GM12864 (cell line): Measurements from ENCODE around the gene STPG1.

Experiments
- DNase-seq: peaks from one replicate; pipeline ENCODE4 v3.0.0-alpha.2; 2011; ENCODE audit warnings: low read depth
- H3K4me3 ChIP-seq: 2 replicates; pipeline ENCODE4 v1.5.1; 2011; ENCODE audit warnings: mild to moderate bottlenecking, low read depth, low read length, control low read depth
- TF ChIP-seq, protein P1 (sequence below): IDR thresholded peaks from 2 replicates; pipeline ENCODE4 v1.5.1; 2011; ENCODE audit warnings: low read depth, mild to moderate bottlenecking, moderate library complexity, low read length, control low read depth, inconsistent platforms; ENCODE audit errors: missing control alignments

The STPG1 gene

DNA sequence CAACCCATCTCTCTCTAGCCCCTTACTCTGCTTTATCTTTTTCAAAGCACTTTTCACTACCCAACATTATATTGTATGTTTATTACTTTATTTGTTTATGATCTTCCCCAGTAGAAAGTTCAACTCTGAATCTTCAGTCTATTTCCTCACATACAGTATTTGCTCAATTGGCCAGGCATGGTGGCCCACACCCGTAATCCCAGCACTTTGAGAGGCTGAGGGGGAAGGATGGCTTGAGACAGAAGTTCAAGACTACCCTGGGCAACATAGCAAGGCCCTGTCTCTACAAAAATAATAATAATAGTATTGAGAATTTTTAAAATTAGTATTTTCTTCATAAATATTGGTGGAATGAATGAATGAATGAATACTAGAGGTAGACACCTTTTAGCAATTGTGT, 1.2 kb downstream of the STPG1 start:
- TF ChIP-seq, protein P1, sequence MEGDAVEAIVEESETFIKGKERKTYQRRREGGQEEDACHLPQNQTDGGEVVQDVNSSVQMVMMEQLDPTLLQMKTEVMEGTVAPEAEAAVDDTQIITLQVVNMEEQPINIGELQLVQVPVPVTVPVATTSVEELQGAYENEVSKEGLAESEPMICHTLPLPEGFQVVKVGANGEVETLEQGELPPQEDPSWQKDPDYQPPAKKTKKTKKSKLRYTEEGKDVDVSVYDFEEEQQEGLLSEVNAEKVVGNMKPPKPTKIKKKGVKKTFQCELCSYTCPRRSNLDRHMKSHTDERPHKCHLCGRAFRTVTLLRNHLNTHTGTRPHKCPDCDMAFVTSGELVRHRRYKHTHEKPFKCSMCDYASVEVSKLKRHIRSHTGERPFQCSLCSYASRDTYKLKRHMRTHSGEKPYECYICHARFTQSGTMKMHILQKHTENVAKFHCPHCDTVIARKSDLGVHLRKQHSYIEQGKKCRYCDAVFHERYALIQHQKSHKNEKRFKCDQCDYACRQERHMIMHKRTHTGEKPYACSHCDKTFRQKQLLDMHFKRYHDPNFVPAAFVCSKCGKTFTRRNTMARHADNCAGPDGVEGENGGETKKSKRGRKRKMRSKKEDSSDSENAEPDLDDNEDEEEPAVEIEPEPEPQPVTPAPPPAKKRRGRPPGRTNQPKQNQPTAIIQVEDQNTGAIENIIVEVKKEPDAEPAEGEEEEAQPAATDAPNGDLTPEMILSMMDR = no peak
- DNase-seq = no peak
- H3K4me3 ChIP-seq = no peak overlapping the region

DNA sequence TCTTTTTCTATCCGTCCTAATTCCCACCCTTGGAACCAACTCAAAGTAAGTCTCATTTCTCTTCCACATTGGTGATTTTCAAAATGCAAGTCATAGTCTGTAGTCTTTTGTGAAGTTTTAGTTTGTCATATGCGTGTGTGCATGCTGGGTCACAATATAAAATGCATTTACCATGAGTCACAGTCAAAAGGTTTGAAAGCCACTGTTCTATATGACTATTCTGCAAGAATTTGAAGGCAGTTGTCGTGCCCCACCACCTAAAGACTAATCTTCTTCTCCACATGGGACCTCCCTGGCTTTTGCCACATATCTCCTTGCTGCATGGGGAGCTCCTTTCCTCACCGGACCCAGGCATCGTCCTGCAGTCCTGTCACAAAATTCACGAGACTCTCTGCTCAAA, 1.6 kb downstream of the STPG1 start:
- no peak for DNase-seq
- TF ChIP-seq, protein P1 = no peak
- H3K4me3 ChIP-seq = no peak overlapping the region

DNA sequence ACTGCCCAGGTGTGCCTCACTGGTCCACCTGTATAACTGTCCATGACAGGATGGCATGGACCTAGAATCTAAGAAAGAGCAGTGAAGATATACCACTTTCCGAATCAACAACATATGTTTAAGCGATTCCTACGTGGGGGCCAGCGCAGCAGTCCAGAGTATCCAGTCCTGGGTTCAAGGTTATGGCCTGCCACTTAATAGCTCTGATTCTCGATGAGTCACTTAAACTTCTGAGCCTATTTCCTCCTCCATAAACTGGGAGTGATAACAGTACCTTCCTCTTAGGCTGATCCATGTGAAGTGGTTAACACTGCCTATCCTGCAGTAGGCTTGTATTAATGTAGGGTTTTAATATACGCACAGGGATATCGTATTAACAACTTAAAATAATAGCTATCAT, 2.8 kb downstream of the STPG1 start:
- H3K4me3 ChIP-seq = no peak overlapping the region
- no peak for DNase-seq
- TF ChIP-seq, protein P1 = no peak

DNA sequence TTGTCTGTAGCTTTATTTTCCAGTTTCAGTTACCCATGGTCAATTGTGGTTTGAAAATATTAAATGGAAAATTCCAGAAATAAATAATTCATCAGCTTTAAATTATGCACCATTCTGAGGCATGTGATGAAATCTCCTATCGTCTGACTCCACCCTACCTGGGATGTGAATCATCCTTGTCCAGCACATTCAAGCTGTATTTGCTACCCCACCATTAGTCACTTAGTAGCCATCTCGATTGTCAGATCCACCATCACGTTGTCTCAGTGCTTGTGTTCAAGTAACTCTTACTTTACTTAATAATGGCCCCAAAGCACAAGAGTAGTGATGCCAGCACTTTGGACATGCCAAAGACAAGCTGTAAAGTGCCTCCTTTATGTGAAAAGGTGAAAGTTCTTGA, 4.0 kb downstream of the STPG1 start:
- TF ChIP-seq, protein P1 = no peak
- no peak for DNase-seq

DNA sequence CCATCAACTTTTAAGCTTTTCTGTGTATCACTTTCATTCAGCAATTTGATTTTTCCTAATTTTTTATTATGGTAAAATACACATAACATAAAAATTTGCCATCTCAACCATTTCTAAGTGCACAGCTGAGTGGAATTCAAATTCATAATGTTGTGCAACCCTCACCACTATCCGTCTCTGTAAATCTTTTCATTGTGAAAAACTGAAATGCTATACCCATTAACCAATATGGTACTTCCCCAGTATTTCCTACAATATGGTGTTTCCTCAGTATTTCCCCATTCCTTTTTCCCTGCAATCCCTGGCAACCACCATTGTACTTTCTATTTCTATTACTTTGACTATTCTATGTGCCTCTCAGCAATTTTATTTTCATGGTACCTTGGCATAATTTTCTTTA, 6.8 kb downstream of the STPG1 start:
- no peak for DNase-seq
- TF ChIP-seq, protein P1 = no peak
- no peak overlapping the region for H3K4me3 ChIP-seq

More for the DNA sequence above, 4.0 kb downstream of the STPG1 start:
- H3K4me3 ChIP-seq = no peak overlapping the region

DNA sequence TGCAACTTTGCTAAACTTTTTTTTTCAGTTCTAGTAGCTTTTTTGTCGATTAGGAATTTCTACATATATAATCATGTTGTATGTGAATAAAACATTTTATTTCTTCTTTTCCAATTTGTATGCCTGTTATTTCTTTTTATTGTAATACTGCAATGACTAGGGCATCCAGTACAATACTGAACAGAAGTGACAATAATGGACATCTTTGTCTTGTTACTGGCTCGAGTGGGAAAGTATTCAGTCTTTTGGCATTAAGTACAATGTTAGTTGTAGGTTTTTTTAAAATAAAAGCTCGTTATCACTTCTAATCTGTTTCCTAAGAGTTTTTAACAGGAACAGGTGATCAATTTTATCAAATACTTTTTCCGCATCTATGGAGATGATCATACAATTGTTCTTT, 9.8 kb downstream of the STPG1 start:
- no peak overlapping the region for H3K4me3 ChIP-seq
- no peak for DNase-seq
- TF ChIP-seq, protein P1 = no peak

DNA sequence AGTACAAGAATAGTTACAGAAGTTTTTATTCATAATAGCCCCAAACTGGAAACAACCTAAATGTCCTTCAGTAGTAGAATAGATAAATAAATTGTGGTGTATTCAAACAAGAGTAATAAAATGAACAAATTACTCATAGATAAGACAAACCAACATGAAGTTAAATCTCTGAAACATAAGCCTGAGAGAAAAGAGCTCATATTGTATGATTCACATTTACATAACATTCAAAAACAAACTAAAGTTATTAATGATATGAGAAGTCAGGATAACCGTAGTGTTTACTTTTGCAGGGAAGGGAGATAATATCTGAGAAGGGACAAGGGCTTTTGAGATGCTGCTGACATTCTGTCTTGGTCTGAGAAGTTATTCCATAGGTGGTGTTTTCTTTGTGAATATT, 13.5 kb downstream of the STPG1 start:
- H3K4me3 ChIP-seq = no peak overlapping the region
- TF ChIP-seq, protein P1 = no peak
- no peak for DNase-seq
